T-helper 2 cell treated with Interferon-gamma antibody and Interleukin-4, amounts not matched to agents 100 ng/mL and 5 ng/mL, for 36 hours (primary cell): ENCODE results near the gene RASGRP4. TPM values are rescaled to one million over a fixed set of nuclear protein-coding genes. Genes with fewer than 3 reads are reported as not detected.

ENCODE experiments used
- intact Hi-C: fragments of 100-400 bp; cut with micrococcal nuclease; formaldehyde crosslinking; loops from one replicate; pipeline ENCODE4 v1.15.1; 2023
- total RNA-seq: library from RNA; stranded (reverse); gene quantifications from 2 replicates; pipeline ENCODE4 v1.2.3, GENCODE V29; 2022

The RASGRP4 gene
- total RNA-seq, 1 donor from 2014 or later = 9.4 TPM

DNA sequence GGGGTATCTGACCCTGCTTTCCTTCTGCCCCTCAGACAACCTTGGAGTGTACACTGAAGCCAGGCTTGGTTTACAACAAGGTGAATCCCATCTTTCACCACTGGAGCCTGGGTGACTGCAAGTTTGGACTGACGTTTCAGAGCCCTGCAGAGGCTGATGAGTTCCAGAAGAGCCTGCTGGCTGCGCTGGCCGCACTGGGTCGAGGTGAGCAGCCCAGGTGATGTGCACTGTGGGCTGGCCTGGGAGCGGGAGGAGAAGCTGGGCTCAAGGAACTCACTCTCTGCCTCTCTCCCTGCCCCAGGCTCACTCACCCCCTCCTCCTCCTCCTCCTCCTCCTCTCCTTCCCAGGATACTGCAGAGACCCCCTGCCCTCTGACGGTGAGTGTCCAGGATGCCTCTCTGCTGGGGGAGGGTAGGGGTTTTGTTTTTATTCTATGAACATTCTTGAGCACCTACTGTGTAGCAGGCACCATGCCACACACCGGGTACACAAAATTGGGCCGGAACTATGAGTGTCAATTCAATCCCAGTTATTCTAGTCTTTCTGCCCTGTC, 34.0 kb downstream of the RASGRP4 start:
- intact Hi-C loops = no loop called here

- intact Hi-C loops = loop anchor here (2.0 to 5.0 kb wide), 3 partner anchors 13 to 53 kb away; partner anchors contain the start of genes CATSPERG and FAM98C
These were observed 35.8 kb downstream of the RASGRP4 start for GRCh38 chr19:38389957-38390924.

DNA sequence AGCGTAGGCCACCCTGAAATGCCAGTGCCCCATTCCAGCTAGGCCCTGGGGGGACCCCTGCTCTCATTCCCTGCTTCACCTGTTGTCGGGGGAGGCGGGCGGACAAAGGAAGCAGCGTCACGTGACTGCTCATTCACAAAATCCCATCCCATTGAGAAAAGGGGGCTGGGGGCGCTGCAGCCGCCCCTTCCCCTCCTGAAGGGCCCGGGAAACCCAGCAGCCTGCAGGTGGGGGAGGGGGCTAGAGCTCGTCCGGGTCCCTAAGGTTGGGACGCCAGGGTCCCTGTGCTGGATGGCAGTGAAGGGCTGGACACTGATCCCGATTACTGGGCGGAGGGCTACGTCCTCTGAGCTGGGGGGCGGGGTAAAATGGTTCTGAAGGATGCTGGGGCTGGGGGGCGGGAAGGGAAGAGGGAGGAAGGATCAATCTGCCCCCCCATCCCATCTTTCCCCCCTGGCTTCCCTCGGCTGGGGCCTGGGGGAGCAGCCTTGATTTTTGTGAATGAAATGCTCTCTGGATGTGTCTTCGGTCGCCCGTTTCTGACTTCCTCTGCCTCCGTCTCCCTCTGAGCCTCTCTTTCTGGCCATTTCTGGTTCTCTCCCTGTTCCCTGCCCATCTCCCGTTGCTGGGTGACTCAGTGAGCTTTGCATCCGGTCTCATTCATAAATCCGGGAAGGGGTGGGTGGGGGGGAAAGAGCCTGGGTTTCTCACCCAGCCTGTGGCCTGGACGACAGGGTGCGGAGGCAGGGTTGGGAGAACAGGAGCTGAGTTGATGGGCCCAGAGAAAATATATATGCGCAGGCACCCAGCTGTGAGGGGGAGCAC, 36.7 kb downstream of the RASGRP4 start:
- intact Hi-C loops = loop anchor here (2.0 to 5.0 kb wide), 3 partner anchors 13 to 52 kb away; partner anchors contain the start of genes CATSPERG and FAM98C

DNA sequence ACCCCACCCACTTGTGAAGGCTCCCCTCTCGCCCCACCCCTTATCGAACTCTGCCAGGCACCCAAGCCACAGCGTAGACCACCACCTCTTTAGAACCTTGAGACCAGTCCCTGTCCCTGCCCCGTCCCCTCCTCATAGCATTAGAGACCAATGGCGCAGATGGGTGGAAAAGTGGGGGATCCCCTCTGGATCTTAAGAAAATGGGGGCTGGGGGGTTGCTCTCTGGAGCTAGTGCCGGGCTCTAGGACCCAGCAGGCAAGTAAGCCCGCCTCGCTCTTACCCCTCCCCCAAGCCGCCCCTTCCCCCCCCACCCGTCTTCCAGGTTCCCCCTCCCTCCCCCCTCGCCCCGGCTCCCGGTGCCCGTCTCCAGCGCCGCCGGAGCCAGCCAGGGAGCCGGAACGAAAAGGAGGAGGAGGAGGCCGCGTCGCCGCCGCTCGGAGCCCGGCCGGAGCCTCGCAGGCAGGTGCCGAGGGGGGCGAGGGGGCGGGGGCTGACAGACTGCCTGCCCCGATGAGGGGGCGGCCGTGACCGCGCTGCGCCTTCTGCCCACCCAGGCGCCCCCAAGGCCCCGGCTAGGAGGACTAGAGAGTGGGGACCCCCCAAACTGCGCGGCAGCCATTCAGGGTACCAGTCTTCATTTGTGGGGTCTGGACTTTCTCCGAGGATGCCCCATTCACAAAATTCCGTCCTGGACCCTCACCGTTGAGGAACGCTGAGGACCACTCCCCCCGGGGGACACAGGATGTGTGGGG, 37.5 kb downstream of the RASGRP4 start, which contains the start of gene SPRED3:
Gene SPRED3 (plus strand): TSS at position 349 of the 752 bp plus-strand sequence. CDS start 1,606 bp downstream, outside the sequence.
- intact Hi-C loops = loop anchor here (2.0 to 5.0 kb wide), 3 partner anchors 14 to 51 kb away; partner anchors contain the start of genes CATSPERG and FAM98C

DNA sequence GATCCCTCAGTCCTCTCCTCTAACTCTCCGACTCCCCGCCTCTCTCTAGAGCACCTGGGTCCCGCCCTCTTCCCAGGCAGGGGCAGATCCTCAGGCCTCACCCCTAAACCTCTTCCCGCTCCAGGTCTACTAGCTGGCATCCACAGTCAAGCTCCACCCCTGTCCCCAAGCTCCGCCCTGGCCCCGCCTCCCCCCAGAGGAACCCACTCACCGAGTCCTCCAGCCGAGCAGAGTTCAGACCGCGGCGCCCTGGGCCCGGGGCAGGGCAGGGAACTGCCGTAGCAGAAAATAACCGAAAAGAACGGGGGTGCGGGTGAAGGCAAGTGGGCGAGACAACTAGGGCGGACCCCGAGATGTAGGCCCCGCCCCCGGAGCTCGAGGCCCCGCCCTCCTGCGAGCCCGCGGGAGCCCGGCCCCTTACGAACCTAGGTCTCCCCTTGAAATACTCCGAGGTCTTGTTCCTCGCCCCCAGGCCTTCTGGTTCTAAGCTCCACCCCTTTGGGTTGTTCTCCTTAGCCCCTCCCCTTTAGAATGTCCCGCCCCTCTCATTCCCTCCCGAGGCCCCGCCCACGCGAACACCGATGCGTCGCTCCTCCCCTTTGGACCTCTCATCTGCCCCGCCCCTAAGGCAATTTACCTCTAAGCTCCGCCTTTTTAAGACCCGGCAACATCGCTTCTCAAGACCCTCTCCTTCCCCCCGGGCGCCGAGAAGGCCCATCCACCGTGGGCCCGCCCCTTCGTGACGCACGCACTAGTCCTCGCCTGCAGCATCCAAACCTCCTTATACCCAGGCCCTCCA, 38.3 kb downstream of the RASGRP4 start, which contains the start of gene GGN:
Gene GGN (minus strand): TSS at position 485 of the 799 bp plus-strand sequence. CDS start 773 bp downstream, outside the sequence.
- intact Hi-C loops = loop anchor here (1.0 to 5.0 kb wide), 4 partner anchors 13 to 50 kb away; partner anchors contain the start of genes CATSPERG, FAM98C and PSMD8

DNA sequence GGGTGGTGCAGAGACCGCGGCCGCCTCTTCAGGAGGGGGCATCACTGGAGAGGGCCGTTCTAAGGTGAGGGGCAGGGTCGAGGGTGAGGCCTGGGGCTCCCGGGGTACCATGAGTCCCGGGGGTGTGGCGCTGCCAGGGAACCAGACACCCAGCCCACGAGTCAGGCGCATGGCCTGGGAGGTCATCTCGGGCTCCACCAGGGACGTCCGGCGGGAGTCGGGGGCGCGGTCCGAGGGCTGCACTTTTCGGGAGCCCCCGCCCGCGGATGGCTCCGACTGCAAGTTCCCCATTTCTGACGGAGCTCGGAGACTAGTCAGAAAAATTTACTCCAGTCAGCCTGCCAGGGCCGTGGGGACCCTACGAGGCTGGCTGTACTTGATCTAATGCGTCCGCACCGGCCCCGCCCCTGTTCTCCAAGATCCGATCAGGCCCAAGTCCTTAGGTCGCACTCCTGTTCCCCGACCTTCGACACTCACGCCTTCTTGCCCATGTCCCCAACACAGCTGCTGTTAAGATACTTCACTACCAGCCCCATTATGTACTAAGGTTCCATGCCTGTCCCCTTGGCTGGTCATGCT, 39.0 kb downstream of the RASGRP4 start:
- intact Hi-C loops = loop anchor here (1.0 to 5.0 kb wide), 2 partner anchors 13 to 50 kb away; partner anchors contain the start of genes CATSPERG and PSMD8

DNA sequence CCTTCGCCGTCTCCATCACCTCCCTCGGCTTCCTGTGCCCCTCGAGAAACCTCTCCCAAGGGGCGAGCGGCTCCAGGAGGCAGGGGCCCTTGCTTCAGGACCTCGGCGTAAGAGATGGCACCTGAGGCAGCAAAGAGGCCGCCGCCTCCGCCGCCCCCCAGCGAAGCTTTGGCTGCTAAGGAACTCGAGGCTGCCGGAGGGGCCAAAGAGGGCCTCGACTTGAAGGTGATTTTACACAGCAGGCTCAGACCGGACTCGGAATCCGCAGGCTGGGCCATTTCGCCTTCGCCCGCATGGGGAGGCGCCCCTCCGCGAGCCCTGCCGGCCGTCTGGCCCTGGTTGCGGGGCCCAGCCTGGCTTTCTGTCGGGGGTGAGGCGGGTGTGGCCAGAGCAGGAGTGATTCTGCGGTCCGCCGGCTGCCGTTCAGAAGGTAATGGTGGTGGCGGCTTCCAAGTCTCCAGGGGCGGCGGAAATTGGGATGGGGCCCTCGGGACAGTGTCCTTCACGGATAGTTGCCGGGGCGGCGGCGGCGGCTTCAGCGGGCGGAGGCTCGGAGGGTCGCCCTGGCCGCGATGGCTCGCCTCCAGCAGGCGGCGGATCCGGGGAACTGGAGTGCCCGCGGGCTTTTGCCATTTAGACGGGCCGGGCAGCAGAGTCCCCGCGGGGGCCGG, 39.6 kb downstream of the RASGRP4 start:
- intact Hi-C loops = loop anchor here (5.0 kb wide), 1 partner anchor 49 kb away; the partner anchor contains the start of gene CATSPERG

- intact Hi-C loops = loop anchor here (5.0 kb wide), 1 partner anchor 49 kb away; the partner anchor contains the start of gene CATSPERG
These were observed 40.2 kb downstream of the RASGRP4 start for GRCh38 chr19:38385804-38386257.

DNA sequence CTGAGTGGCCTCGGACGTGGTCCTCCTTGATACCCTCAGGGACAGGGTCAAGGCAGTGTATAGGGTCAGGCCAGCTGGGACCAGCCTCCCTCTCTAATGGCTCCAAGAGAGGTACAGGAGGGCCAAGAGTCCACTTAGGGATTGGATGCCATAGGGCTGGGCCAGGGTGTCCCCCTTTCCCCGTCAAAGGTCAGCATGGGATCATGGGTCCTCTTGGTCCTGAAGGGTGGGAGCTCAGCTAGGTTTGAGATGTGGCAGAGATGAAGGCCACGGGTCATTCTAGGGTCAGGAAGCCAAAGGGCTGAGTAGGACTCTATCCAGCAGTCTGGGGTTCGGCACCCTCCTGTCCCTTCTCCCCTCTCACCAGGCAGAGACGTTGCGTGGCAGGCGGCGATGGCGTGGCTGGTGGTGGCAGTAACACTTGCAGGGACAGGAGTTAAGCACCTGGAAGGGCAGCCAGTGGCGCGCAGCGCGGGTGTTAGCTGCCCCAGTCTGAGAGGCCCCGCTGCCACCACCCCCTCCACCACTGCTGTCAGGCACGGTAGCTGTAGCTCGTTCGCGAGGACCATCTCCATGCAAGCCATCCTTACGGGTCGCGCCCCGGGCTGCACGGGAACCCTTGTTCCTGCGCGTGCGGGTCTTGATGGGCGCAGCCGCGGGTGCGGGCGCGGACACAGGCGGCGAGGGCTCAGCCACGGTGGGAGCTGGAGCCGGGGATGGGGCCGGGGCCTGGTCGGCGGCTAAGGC, 40.8 kb downstream of the RASGRP4 start:
- intact Hi-C loops = loop anchor here (5.0 kb wide), 1 partner anchor 48 kb away; the partner anchor contains the start of gene CATSPERG

- intact Hi-C loops = loop anchor here (5.0 kb wide), 1 partner anchor 47 kb away; the partner anchor contains the start of gene CATSPERG
These were observed 41.6 kb downstream of the RASGRP4 start for GRCh38 chr19:38384209-38385027.

DNA sequence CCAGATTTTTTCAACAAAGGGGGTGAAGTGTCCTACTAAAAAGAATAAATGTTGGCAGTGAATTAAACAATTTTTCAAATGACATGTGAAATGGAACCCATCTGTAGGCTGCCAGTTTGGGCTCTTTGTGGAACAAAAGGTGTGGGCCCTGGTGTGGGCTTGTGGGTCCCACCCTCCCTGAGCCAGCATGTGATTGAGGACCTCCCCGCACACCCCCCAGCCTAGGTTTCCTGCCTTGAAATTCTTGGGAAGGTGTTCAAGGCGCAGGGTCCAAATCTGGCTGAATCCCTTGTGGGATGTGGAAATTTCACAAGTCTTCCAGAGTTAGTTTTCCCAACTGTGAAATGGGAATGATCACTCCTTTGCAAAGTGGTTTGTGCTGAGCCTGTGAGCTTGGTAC, 42.3 kb downstream of the RASGRP4 start:
- intact Hi-C loops = no loop called here

DNA sequence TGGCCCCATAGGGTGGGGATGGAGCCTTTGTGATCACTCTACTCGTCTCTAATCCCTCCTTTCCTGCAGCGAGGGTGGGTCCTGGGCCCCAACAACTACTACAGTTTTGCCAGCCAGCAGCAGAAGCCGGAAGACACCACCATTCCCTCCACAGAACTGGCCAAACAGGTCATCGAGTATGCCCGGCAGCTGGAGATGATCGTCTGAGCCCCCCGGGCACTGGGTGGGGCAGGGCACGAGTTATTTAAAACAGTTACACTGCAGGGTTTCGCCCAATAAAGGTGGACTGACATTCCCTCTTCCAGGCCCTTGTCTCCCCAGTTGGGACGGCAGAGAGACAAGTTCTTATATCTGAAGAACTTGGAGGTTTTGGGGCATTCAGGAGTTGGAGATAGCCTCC, 42.8 kb downstream of the RASGRP4 start:
- intact Hi-C loops = no loop called here

DNA sequence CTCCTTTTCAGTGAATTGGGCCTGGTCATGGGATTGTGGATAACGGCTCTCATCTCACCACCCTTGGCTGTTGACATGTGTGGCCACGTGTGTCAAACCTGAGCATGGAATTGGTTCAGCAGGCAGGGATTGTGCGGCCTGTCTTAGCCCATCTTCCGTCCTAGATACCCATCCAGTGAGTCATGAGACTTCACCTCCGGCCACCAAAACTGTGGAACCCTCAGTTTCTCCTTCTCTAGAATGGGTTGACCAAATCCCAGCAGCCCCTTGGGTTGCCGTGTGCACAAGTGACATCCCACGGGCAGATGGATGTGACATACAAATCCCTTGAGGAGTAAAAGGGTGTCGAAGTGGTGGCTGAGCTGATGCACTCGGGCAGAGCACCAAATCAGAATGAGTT, 44.9 kb downstream of the RASGRP4 start:
- intact Hi-C loops = no loop called here

- intact Hi-C loops = no loop called here
These were observed 47.2 kb downstream of the RASGRP4 start for GRCh38 chr19:38378866-38379265.

GRCh38 chr19:38377052-38377451, 49.0 kb downstream of the RASGRP4 start:
- intact Hi-C loops = no loop called here

DNA sequence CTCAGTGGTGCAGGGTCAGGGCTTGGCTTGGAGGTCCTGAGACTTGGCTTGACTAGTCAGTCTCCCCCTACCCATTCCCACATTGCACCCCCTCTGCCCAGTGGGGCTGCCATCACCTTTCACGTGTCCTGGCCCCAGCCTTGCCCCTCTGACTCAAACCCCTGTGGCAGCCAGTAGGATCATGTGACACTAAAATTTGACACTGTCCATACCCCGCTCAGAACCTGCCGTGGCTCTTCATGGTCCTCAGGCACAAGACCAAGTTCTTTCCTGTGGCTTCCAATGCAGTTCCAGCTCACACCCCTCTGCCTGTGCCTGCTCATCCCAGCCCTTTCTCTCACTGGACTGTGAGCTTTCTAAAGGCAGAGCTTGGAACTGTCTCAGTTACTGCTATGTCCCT, 49.4 kb downstream of the RASGRP4 start:
- intact Hi-C loops = no loop called here
